Fibroblast of lung (primary cell): Measurements from ENCODE around the gene CCDC33.

ENCODE experiments used
- EZH2 ChIP-seq: IDR thresholded peaks from 2 replicates; pipeline ENCODE4 v1.5.1; 2012; ENCODE audit warnings: low read length, control low read depth, mild to moderate bottlenecking; ENCODE audit errors: missing control alignments
- TF ChIP-seq, protein P1 (sequence below), 2 donors: IDR thresholded peaks in 1 of 2; conservative IDR thresholded peaks in 1 of 2; 1 replicate in 1 of 2; 2 replicates in 1 of 2; pipeline ENCODE4 v1.5.1; 2011 to 2012; ENCODE audit warnings: low read length in 2 of 2, control low read depth in 1 of 2, inconsistent platforms in 1 of 2, low read depth in 1 of 2, mild to moderate bottlenecking in 1 of 2

DNA sequence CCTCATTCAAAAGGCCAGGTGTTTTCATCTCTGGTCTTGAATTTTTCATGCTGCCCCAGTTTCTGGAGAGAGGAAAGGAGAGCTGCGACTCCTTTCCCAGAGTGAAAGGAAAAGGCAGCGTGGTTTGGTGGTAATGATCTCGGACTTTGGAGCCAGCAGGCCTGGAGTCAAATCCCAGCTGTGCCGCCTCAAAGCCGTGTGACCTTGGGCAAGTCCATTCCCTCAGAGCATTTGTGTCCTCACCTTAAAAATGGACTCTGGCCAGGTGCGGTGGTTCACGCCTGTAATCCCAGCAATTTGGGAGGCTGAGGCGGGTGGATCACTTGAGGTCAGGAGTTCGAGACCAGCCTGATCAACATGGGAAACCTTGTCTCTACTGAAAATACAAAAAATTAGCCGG lies 4.7 kb upstream of the CCDC33 start:
- TF ChIP-seq, protein P1, sequence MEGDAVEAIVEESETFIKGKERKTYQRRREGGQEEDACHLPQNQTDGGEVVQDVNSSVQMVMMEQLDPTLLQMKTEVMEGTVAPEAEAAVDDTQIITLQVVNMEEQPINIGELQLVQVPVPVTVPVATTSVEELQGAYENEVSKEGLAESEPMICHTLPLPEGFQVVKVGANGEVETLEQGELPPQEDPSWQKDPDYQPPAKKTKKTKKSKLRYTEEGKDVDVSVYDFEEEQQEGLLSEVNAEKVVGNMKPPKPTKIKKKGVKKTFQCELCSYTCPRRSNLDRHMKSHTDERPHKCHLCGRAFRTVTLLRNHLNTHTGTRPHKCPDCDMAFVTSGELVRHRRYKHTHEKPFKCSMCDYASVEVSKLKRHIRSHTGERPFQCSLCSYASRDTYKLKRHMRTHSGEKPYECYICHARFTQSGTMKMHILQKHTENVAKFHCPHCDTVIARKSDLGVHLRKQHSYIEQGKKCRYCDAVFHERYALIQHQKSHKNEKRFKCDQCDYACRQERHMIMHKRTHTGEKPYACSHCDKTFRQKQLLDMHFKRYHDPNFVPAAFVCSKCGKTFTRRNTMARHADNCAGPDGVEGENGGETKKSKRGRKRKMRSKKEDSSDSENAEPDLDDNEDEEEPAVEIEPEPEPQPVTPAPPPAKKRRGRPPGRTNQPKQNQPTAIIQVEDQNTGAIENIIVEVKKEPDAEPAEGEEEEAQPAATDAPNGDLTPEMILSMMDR (conservative IDR thresholded peaks at IDR 0.05 in 1 of 2, IDR thresholded peaks at IDR 0.05 in 1 of 2; ENCODE audit: low read depth in 1 of 2, low read length in 2 of 2), result no peak
- no peak for TF ChIP-seq EZH2
